Smooth muscle cell (in vitro differentiated cells): ENCODE measurements around the gene WDR93. TPM values are rescaled to one million over a fixed set of nuclear protein-coding genes. Genes with fewer than 3 reads are reported as not detected.

ENCODE experiments used
- DNase-seq: peaks from one replicate; lab custom pipeline; 2025; ENCODE audit not compliant: unreplicated experiment; lab: John Stamatoyannopoulos, UW
- H2AFZ ChIP-seq: fragments of 200-600 bp; sonication (generic); 2 replicates; pipeline ENCODE4 v1.6.0; 2016; ENCODE audit warnings: antibody characterized with exemption, low read depth, mild to moderate bottlenecking
- H3F3A ChIP-seq: fragments of 200-600 bp; sonication (generic); 2 replicates; pipeline ENCODE4 v1.6.0; 2017; ENCODE audit warnings: antibody characterized with exemption, low read depth
- H3K27ac ChIP-seq: fragments of 200-600 bp; sonication (generic); 2 replicates; pipeline ENCODE4 v1.5.1; 2016; ENCODE audit warnings: low read depth, mild to moderate bottlenecking
- H3K27me3 ChIP-seq: fragments of 200-600 bp; sonication (generic); 2 replicates; pipeline ENCODE4 v1.6.1; 2016; ENCODE audit warnings: low read depth, mild to moderate bottlenecking
- H3K36me3 ChIP-seq: fragments of 200-600 bp; sonication (generic); 2 replicates; pipeline ENCODE4 v1.5.1; 2016; ENCODE audit warnings: low read depth
- H3K4me1 ChIP-seq: fragments of 200-600 bp; sonication (generic); 2 replicates; pipeline ENCODE4 v1.5.1; 2016; ENCODE audit warnings: low read depth
- H3K4me2 ChIP-seq: fragments of 200-600 bp; sonication (generic); 2 replicates; pipeline ENCODE4 v1.6.0; 2016; ENCODE audit warnings: mild to moderate bottlenecking
- H3K4me3 ChIP-seq: fragments of 200-600 bp; sonication (generic); 2 replicates; pipeline ENCODE4 v1.5.1; 2016; ENCODE audit warnings: mild to moderate bottlenecking
- H3K79me2 ChIP-seq: fragments of 200-600 bp; sonication (generic); 2 replicates; pipeline ENCODE4 v1.6.0; 2016; ENCODE audit warnings: low read depth, mild to moderate bottlenecking
- H3K9ac ChIP-seq: fragments of 200-600 bp; sonication (generic); 2 replicates; pipeline ENCODE4 v1.6.0; 2016; ENCODE audit warnings: low read depth
- H3K9me3 ChIP-seq: fragments of 200-600 bp; sonication (generic); replicated peaks from 2 replicates; pipeline ENCODE4 v1.5.1; 2016; ENCODE audit warnings: low read depth
- H4K20me1 ChIP-seq: fragments of 200-600 bp; sonication (generic); 2 replicates; pipeline ENCODE4 v1.6.0; 2016; ENCODE audit warnings: low read depth
- CTCF ChIP-seq: fragments of 200-600 bp; sonication (generic); IDR thresholded peaks from 2 replicates; pipeline ENCODE4 v1.5.1; 2017; ENCODE audit warnings: borderline replicate concordance, mild to moderate bottlenecking, antibody characterized with exemption; ENCODE audit not compliant: insufficient read depth, poor library complexity, severe bottlenecking
- WGBS: methylation state at CpG from one replicate; pipeline ENCODE4 v1.1.7; 2016; ENCODE audit warnings: low lambda C conversion rate; 5-methylcytosine and 5-hydroxymethylcytosine counted together
- polyA plus RNA-seq: library from polyadenylated mRNA; unstranded; fragments of >200 nt; fragmentation: Nextera tagmentation; extraction: Ambion mirVana; gene quantifications from 2 replicates; pipeline ENCODE4 v1.2.1, GENCODE V29; 2016
- total RNA-seq: library from RNA; depleted of rRNA; stranded (reverse); fragments of >200 nt; gene quantifications from 2 replicates; pipeline ENCODE4 v1.2.3, GENCODE V29; 2014

The WDR93 gene
- total RNA-seq, result 0.13 TPM in 1 of 2 replicates, not detected in the other
- polyA plus RNA-seq, result 0.80 TPM in 1 of 2 replicates, not detected in the other

DNA sequence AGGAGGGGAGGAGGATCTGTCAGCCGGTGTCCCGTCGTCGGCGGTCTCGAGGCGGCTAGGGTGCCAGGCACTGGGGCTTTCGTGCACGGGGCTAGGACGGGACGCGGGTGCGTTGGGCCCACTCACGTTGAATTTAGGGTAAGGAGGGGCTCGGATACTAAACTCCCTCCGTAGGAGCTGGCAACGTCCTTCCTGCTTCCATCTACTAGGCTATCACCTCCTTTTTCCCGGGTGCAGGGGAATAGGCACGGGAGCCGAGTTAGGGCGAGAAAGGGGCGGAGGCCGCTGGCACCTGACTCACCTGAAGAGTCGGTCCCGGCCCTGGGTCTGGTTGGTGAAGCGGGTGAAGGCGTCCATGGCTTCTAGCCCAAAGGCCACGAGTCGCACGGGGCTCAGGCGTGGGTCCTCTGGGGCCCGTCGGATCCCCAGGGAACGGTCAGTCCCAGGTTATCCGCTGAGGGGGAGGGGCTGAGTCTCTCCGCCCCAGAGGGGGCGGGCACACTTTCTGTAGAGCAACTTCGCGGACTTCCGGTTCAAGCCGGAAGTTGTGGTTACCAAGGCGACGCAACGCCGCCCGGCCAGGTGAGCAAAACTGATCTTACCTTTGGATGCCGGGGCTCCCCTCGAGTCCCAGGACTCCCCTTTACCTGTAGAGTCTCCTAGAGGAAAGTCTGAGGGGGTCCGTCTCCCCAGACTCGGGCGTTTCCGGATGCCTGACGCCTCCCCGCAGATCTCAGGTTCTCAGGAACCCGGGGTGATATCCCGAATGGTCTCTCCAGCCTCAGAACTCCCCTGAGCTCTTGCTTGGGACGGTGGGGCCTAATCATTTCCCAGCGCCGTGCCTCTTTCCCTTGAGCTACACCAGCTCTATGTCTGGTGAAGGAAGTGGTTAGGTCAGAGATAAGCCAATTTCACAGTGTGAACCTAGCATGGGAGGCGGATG is at the start of gene WDR93, which contains the start of gene PEX11A:
WDR93 (plus strand) TSS at position 536 of the 943 bp plus-strand sequence. CDS start 10,936 bp downstream, outside the sequence.
PEX11A (minus strand) TSS at position 479 of the 943 bp plus-strand sequence; CDS start at position 357, 122 bp downstream.
- Histone ChIP-seq H3K9ac (peak within 1 kb of the TSS; percentile 68), H3K27me3 (peaks cover 7% of the 10 kb centered on the region), H4K20me1 (no peaks in the 10 kb centered on the region), H3K4me3 (peak within 1 kb of the TSS; percentile 90), H2AFZ (peak within 1 kb of the TSS; percentile 100), H3K27ac (no peak within 1 kb of the TSS), H3K9me3 (no peaks in the 10 kb centered on the region), H3K4me1 (no peaks in the 10 kb centered on the region), H3K79me2 (no peaks in the 10 kb centered on the region), H3F3A (no peaks in the 10 kb centered on the region), H3K4me2 (peak within 1 kb of the TSS; percentile 98), H3K36me3 (no peaks in the 10 kb centered on the region)
- peak; percentile 13 for DNase-seq
- TF ChIP-seq CTCF, result no peak
- 6% methylated on average over 53 of the region's 60 CpGs for WGBS

GRCh38 chr15:89641053-89641452 is 49.6 kb upstream of the WDR93 start:
- Histone ChIP-seq H3K79me2 (no peaks in the 10 kb centered on the region), H3K9ac (no peak overlapping the region), H3K27me3 (no peaks in the 10 kb centered on the region), H3K36me3 (no peaks in the 10 kb centered on the region), H4K20me1 (no peaks in the 10 kb centered on the region), H3K9me3 (no peaks in the 10 kb centered on the region), H3K27ac (no peak overlapping the region), H3K4me3 (no peak overlapping the region), H2AFZ (no peak overlapping the region), H3F3A (no peaks in the 10 kb centered on the region), H3K4me2 (no peak overlapping the region), H3K4me1 (no peaks in the 10 kb centered on the region)
- DNase-seq, result no peak
- 96% methylated on average over 5 of the region's 5 CpGs for WGBS
- TF ChIP-seq CTCF, result no peak

DNA sequence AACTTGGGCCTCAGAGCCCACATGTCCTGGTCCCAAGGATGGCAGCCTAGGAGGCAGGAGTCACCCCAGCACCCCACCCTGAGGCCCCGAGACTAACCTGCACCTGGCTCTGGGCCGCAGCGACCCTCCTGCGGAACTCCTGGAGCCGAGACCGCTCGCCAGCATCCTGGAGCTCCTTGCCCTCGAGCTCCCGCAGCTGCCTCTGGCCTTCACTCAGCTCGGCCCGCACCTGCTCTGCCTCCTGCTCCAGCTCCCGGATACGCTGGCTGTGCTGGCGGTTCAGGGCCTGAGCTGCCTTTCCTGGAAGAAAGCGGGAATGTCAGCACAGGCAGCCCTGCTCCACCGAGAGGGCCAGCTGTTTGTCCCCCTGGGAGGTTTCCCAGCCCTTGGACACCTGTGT is 48.5 kb upstream of the WDR93 start:
- Histone ChIP-seq H3K4me2 (no peak overlapping the region), H3K27ac (no peak overlapping the region), H3K4me1 (no peaks in the 10 kb centered on the region), H3K27me3 (no peaks in the 10 kb centered on the region), H3K9me3 (no peaks in the 10 kb centered on the region), H2AFZ (no peak overlapping the region), H3K36me3 (no peaks in the 10 kb centered on the region), H4K20me1 (no peaks in the 10 kb centered on the region), H3F3A (no peaks in the 10 kb centered on the region), H3K4me3 (no peak overlapping the region), H3K9ac (no peak overlapping the region), H3K79me2 (no peaks in the 10 kb centered on the region)
- over 99% methylated on average over 16 of the region's 16 CpGs for WGBS
- no peak for DNase-seq
- TF ChIP-seq CTCF, result no peak
